HEK293 (cell line): Measurements from ENCODE around the gene RPL36A.

ENCODE experiments used
- CTCF ChIA-PET: fragments of 350-600 bp; formaldehyde crosslinking; extraction: SDS; loops from one replicate; lab custom pipeline; 2021; ENCODE audit warnings: antibody characterized with exemption; lab: Yijun Ruan, JAX
- POLR2A ChIA-PET: fragments of 300-600 bp; formaldehyde crosslinking; extraction: SDS; loops from one replicate; lab custom pipeline; 2020; ENCODE audit warnings: antibody characterized with exemption, inconsistent platforms; lab: Yijun Ruan, JAX
- H3K27ac ChIP-seq: fragments of 200-500 bp; sonication (Bioruptor generic); 2 replicates; pipeline ENCODE4 v1.5.1; 2014; ENCODE audit warnings: low read depth, low read length, control low read depth, inconsistent platforms; ENCODE audit errors: extremely low read depth
- H3K36me3 ChIP-seq, 2 experiments: fragments of 200-500 bp in 1 of 2; sonication (Bioruptor generic) in 1 of 2; 1 replicate in 1 of 2; 2 replicates in 1 of 2; pipeline ENCODE4 v1.5.1; 2014 to 2017; ENCODE audit warnings: inconsistent platforms in 2 of 2, low read length in 2 of 2; ENCODE audit not compliant: control insufficient read depth in 2 of 2, insufficient read depth in 1 of 2
- H3K4me1 ChIP-seq: fragments of 200-500 bp; sonication (Bioruptor generic); 2 replicates; pipeline ENCODE4 v1.5.1; 2014; ENCODE audit warnings: mild to moderate bottlenecking, low read length, inconsistent platforms; ENCODE audit not compliant: control insufficient read depth, insufficient read depth
- H3K4me3 ChIP-seq: 2 replicates; pipeline ENCODE4 v1.5.1; 2011; ENCODE audit warnings: low read depth, mild to moderate bottlenecking, control low read depth, low read length, moderate library complexity
- H3K9me3 ChIP-seq: fragments of 200-500 bp; sonication (Bioruptor generic); 2 replicates; pipeline ENCODE4 v1.5.1; 2014; ENCODE audit warnings: low read depth, low read length, inconsistent platforms; ENCODE audit not compliant: control insufficient read depth, insufficient read depth
- GLI2 ChIP-seq: fragments of 450-650 bp; formaldehyde crosslinking; IDR thresholded peaks from 2 replicates; pipeline ENCODE4; 2017; ENCODE audit warnings: missing biosample characterization, missing genetic modification characterization, low read depth, borderline replicate concordance
- IKZF3 ChIP-seq: fragments of 450-650 bp; IDR thresholded peaks from 2 replicates; pipeline ENCODE4 v1.5.0; 2018; ENCODE audit warnings: missing biosample characterization, mild to moderate bottlenecking, missing genetic modification characterization, moderate library complexity
- PRDM1 ChIP-seq: fragments of 450-650 bp; formaldehyde crosslinking; IDR thresholded peaks from 2 replicates; pipeline ENCODE4; 2016; ENCODE audit warnings: missing biosample characterization, missing genetic modification characterization
- ZBTB20 ChIP-seq: fragments of 450-650 bp; formaldehyde crosslinking; IDR thresholded peaks from 2 replicates; pipeline ENCODE4 v1.5.1; 2016; ENCODE audit warnings: missing biosample characterization, missing genetic modification characterization
- ZNF148 ChIP-seq: fragments of 450-650 bp; formaldehyde crosslinking; IDR thresholded peaks from 2 replicates; pipeline ENCODE4 v1.5.0; 2017; ENCODE audit warnings: missing biosample characterization, missing genetic modification characterization, borderline replicate concordance
- ZNF211 ChIP-seq: fragments of 450-650 bp; formaldehyde crosslinking; IDR thresholded peaks from 2 replicates; pipeline ENCODE4 v1.5.1; 2016; ENCODE audit warnings: low read depth, missing biosample characterization, missing genetic modification characterization
- ZNF335 ChIP-seq: fragments of 450-650 bp; formaldehyde crosslinking; conservative IDR thresholded peaks from 2 replicates; pipeline ENCODE4 v1.5.1; 2016; ENCODE audit warnings: missing biosample characterization, missing genetic modification characterization
- ZNF354C ChIP-seq: fragments of 450-650 bp; formaldehyde crosslinking; IDR thresholded peaks from 2 replicates; pipeline ENCODE4 v1.5.1; 2016; ENCODE audit warnings: missing biosample characterization, missing genetic modification characterization, low read depth, borderline replicate concordance
- ZNF394 ChIP-seq: fragments of 450-650 bp; formaldehyde crosslinking; IDR thresholded peaks from 2 replicates; pipeline ENCODE4 v1.5.1; 2016; ENCODE audit warnings: missing biosample characterization, missing genetic modification characterization, mild to moderate bottlenecking, moderate library complexity, borderline replicate concordance
- ZNF530 ChIP-seq: fragments of 450-650 bp; formaldehyde crosslinking; IDR thresholded peaks from 2 replicates; pipeline ENCODE4 v1.5.1; 2016; ENCODE audit warnings: low read depth, missing biosample characterization, missing genetic modification characterization
- ZNF610 ChIP-seq: fragments of 450-650 bp; formaldehyde crosslinking; IDR thresholded peaks from 2 replicates; pipeline ENCODE4 v1.5.1; 2016; ENCODE audit warnings: missing biosample characterization, missing genetic modification characterization, borderline replicate concordance
- ZSCAN23 ChIP-seq: fragments of 450-650 bp; formaldehyde crosslinking; IDR thresholded peaks from 2 replicates; pipeline ENCODE4 v1.5.1; 2016; ENCODE audit warnings: missing biosample characterization, missing genetic modification characterization
- TF ChIP-seq, protein P1 (sequence below): fragments of 450-650 bp; IDR thresholded peaks from 2 replicates; pipeline ENCODE4 v1.5.1; 2018; ENCODE audit warnings: missing biosample characterization, missing genetic modification characterization

Gene RPL36A

GRCh38 chrX:101430457-101431078 lies 39.8 kb downstream of the RPL36A start:
- no peaks in the 10 kb centered on the region for H3K9me3 ChIP-seq
- no peak for TF ChIP-seq ZNF211 (tag by site-specific recombination)
- TF ChIP-seq, all 188 proteins: peak for 0
- H3K27ac ChIP-seq, result no peak overlapping the region
- no peak overlapping the region for H3K4me3 ChIP-seq
- POLR2A ChIA-PET, result interaction anchor here (0.6 kb wide), 1 partner anchor 12 kb away, joined by 4 read pairs; no protein-coding TSS in a partner anchor
- H3K36me3 ChIP-seq, result peaks cover 0 to 32% of the 10 kb centered on the region in 2 experiments
- H3K4me1 ChIP-seq, result no peaks in the 10 kb centered on the region
- CTCF ChIA-PET, result no interaction called here

DNA sequence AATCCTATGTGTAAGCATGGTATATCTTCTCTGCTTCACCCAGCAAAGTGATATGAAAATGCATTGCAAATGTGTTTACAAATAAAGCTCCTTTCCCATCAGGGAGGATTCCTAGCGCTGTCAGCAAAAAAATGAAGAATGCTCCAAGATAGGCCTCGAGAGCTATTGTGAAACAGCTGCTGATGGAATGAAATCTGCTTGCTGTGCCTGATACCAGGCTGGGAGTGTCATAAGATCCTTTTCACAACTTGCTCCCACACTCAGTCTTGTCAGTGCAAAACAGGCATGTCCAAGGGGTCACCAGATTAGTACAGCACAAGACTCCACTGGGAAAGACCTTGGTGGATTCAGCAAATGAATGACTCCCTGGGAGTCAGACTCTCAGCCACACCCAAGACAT lies 51.3 kb downstream of the RPL36A start:
- ChIA-PET CTCF (no interaction called here), POLR2A (no interaction called here)
- Histone ChIP-seq H3K9me3 (no peaks in the 10 kb centered on the region), H3K4me3 (no peak overlapping the region), H3K36me3 (peaks cover 0 to 25% of the 10 kb centered on the region in 2 experiments; a peak in 2 of 3 replicates), H3K4me1 (no peaks in the 10 kb centered on the region), H3K27ac (no peak overlapping the region)
- TF ChIP-seq ZNF394 (no peak), GLI2 (tag by site-specific recombination) (no peak), PRDM1 (tag by site-specific recombination) (no peak), ZNF148 (tag by site-specific recombination) (no peak), ZNF335 (no peak), IKZF3 (no peak), ZNF354C (tag by site-specific recombination) (no peak), ZNF610 (tag by site-specific recombination) (no peak), ZSCAN23 (tag by site-specific recombination) (no peak), ZNF530 (tag by site-specific recombination) (no peak), ZBTB20 (tag by site-specific recombination) (no peak)
- TF ChIP-seq, protein P1, sequence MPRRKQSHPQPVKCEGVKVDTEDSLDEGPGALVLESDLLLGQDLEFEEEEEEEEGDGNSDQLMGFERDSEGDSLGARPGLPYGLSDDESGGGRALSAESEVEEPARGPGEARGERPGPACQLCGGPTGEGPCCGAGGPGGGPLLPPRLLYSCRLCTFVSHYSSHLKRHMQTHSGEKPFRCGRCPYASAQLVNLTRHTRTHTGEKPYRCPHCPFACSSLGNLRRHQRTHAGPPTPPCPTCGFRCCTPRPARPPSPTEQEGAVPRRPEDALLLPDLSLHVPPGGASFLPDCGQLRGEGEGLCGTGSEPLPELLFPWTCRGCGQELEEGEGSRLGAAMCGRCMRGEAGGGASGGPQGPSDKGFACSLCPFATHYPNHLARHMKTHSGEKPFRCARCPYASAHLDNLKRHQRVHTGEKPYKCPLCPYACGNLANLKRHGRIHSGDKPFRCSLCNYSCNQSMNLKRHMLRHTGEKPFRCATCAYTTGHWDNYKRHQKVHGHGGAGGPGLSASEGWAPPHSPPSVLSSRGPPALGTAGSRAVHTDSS (tag by site-specific recombination), result no peak
